Heart left ventricle (tissue), 13 donors: ENCODE results near the gene HNRNPL.

Experiments
- CTCF ChIP-seq, 12 donors: fragments of 200-600 bp; sonication (generic) in 4 of 12; IDR thresholded peaks; one replicate each; pipeline versions ENCODE4 v1.5.0 to v1.8.0; 2018 to 2022; ENCODE audit warnings: antibody characterized with exemption in 12 of 12, mild to moderate bottlenecking in 5 of 12
- POLR2A ChIP-seq, 2 donors: fragments of 450-650 bp; IDR thresholded peaks; one replicate each; pipeline ENCODE4 v1.6.1; 2017; ENCODE audit warnings: antibody characterized with exemption in 2 of 2, mild to moderate bottlenecking in 2 of 2, moderate library complexity in 2 of 2
- donor health status: ischemic (EF 13 %, LVEDD 7.1; RV severe dilation, severe dysfunction).
- donor health status: DM: no; HTN: yes; CAD: no.
- donor health status: DM: no; HTN: no; CAD: no.
- donor health status: ischemic (EF 25% LVEDD 6.9; RV normal size, moderate dysfunction).
- donor health status: ischemic (EF 25% LVEDD 5.7; RV mildly dilated, moderate dysfunction).
- donor health status: ischemic (EF 35%, LVEDD 5.7; RV mildly dilated, moderate dysfunction).
- donor health status: nonischemic (EF 11% LVEDD 7.7; RV severe dilation, severe dysfunction).
- donor health status: DM: yes; HTN: yes; CAD: no.
- donor health status: PGD.
- donor health status: ischemic (EF 29% LVEDD 5.4; RV normal size, mild dysfunction).
- donor health status: nonischemic (EF 23%, LVEDD 6.1; RV moderate dilation, normal function).

GRCh38 chr19:38795549-38795948 is 54.2 kb downstream of the HNRNPL start:
- TF ChIP-seq CTCF (IDR thresholded peaks at IDR 0.05) (no peak), POLR2A (IDR thresholded peaks at IDR 0.05) (no peak)
